H9 (cell line): ENCODE measurements around the gene ZKSCAN2. TPM values are rescaled to one million over a fixed set of nuclear protein-coding genes. Genes with fewer than 3 reads are reported as not detected.

Experiments used
- DNase-seq: peaks from one replicate; pipeline ENCODE4 v3.0.0-alpha.2; 2017
- H2AFZ ChIP-seq: one replicate; pipeline ENCODE4 v1.6.1; 2013; ENCODE audit warnings: mild to moderate bottlenecking, low read length, control low read depth, moderate library complexity
- H2AK5ac ChIP-seq: 2 replicates; pipeline ENCODE4 v1.6.1; 2013; ENCODE audit warnings: low read length, control low read depth, mixed read lengths; ENCODE audit not compliant: insufficient read length
- H2BK120ac ChIP-seq: one replicate; pipeline ENCODE4 v1.6.1; 2013; ENCODE audit warnings: low read depth, mild to moderate bottlenecking, low read length, control low read depth, inconsistent platforms; ENCODE audit not compliant: poor library complexity, severe bottlenecking
- H2BK12ac ChIP-seq: 2 replicates; pipeline ENCODE4 v1.6.1; 2013; ENCODE audit warnings: low read length, control low read depth, mixed read lengths, low read depth; ENCODE audit not compliant: insufficient read length
- H2BK15ac ChIP-seq: 2 replicates; pipeline ENCODE4 v1.6.1; 2013; ENCODE audit warnings: low read depth, low read length, control low read depth
- H2BK20ac ChIP-seq: one replicate; pipeline ENCODE4 v1.6.1; 2013; ENCODE audit warnings: low read depth, mild to moderate bottlenecking, low read length, control low read depth, inconsistent platforms; ENCODE audit not compliant: poor library complexity, severe bottlenecking
- H2BK5ac ChIP-seq: 2 replicates; pipeline ENCODE4 v1.6.1; 2013; ENCODE audit warnings: low read length, control low read depth, mixed read lengths; ENCODE audit not compliant: insufficient read length
- H3K14ac ChIP-seq: 2 replicates; pipeline ENCODE4 v1.6.1; 2013; ENCODE audit warnings: low read length, control low read depth; ENCODE audit not compliant: insufficient read depth
- H3K18ac ChIP-seq: 2 replicates; pipeline ENCODE4 v1.6.1; 2013; ENCODE audit warnings: low read depth, mild to moderate bottlenecking, mixed read lengths, low read length, control low read depth; ENCODE audit not compliant: insufficient read length
- H3K23ac ChIP-seq: 2 replicates; pipeline ENCODE4 v1.6.1; 2013; ENCODE audit warnings: low read length, control low read depth, mixed read lengths, low read depth; ENCODE audit not compliant: insufficient read length
- H3K23me2 ChIP-seq: 2 replicates; pipeline ENCODE4 v1.6.1; 2013; ENCODE audit warnings: low read depth, mild to moderate bottlenecking, mixed read lengths, low read length, control low read depth; ENCODE audit not compliant: insufficient read length, poor library complexity, severe bottlenecking
- H3K27ac ChIP-seq: 2 replicates; pipeline ENCODE4 v1.5.1; 2013; ENCODE audit warnings: low read length, control low read depth, mixed read lengths, low read depth; ENCODE audit not compliant: insufficient read length
- H3K27me3 ChIP-seq: 2 replicates; pipeline ENCODE4 v1.6.1; 2013; ENCODE audit warnings: low read length, control low read depth, inconsistent platforms; ENCODE audit not compliant: insufficient read depth
- H3K4ac ChIP-seq: 2 replicates; pipeline ENCODE4 v1.6.1; 2013; ENCODE audit warnings: low read depth, mild to moderate bottlenecking, control low read depth, inconsistent platforms, low read length, moderate library complexity
- H3K4me1 ChIP-seq: 2 replicates; pipeline ENCODE4 v1.6.1; 2013; ENCODE audit warnings: low read length, control low read depth, inconsistent platforms; ENCODE audit not compliant: insufficient read depth
- H3K4me2 ChIP-seq: 2 replicates; pipeline ENCODE4 v1.6.1; 2013; ENCODE audit warnings: low read length, control low read depth, mixed read lengths; ENCODE audit not compliant: insufficient read length, insufficient read depth
- H3K56ac ChIP-seq: 2 replicates; pipeline ENCODE4 v1.6.1; 2013; ENCODE audit warnings: low read depth, mild to moderate bottlenecking, mixed read lengths, low read length, control low read depth; ENCODE audit not compliant: insufficient read length
- H3K79me1 ChIP-seq: 2 replicates; pipeline ENCODE4 v1.6.1; 2013; ENCODE audit warnings: low read depth, mild to moderate bottlenecking, moderate library complexity, low read length, control low read depth, inconsistent platforms; ENCODE audit not compliant: insufficient read depth, poor library complexity, severe bottlenecking
- H3K79me2 ChIP-seq: 2 replicates; pipeline ENCODE4 v1.6.1; 2013; ENCODE audit warnings: low read length, control low read depth, inconsistent platforms; ENCODE audit not compliant: insufficient read depth
- H3K9ac ChIP-seq: 2 replicates; pipeline ENCODE4 v1.6.1; 2013; ENCODE audit warnings: low read length, control low read depth, mixed read lengths; ENCODE audit not compliant: insufficient read length; ENCODE audit errors: extremely low read depth
- H3K9me3 ChIP-seq: one replicate; pipeline ENCODE4 v1.6.1; 2013; ENCODE audit warnings: low read depth, low read length, inconsistent platforms; ENCODE audit not compliant: control insufficient read depth
- H3T11ph ChIP-seq: one replicate; pipeline ENCODE4 v1.6.1; 2013; ENCODE audit warnings: mild to moderate bottlenecking, low read length, control low read depth, inconsistent platforms
- H4K20me1 ChIP-seq: one replicate; pipeline ENCODE4 v1.6.1; 2013; ENCODE audit not compliant: control insufficient read depth, insufficient read length, insufficient read depth
- H4K5ac ChIP-seq: 2 replicates; pipeline ENCODE4 v1.6.1; 2013; ENCODE audit warnings: low read depth, mild to moderate bottlenecking, mixed read lengths, low read length, control low read depth; ENCODE audit not compliant: insufficient read length
- H4K8ac ChIP-seq: replicated peaks from 2 replicates; pipeline ENCODE4 v1.6.1; 2013; ENCODE audit warnings: low read length, control low read depth, mixed read lengths, low read depth; ENCODE audit not compliant: insufficient read length
- H4K91ac ChIP-seq: 2 replicates; pipeline ENCODE4 v1.6.1; 2013; ENCODE audit warnings: low read depth, mild to moderate bottlenecking, moderate library complexity, mixed read lengths, low read length, control low read depth; ENCODE audit not compliant: insufficient read length
- H3K27ac Mint-ChIP-seq, 3 experiments: 2 replicates in 2 of 3; 3 replicates in 1 of 3; pipeline ENCODE4 v1.8.0; 2020 to 2021; ENCODE audit warnings: mixed read lengths in 3 of 3, mild to moderate bottlenecking in 1 of 3, moderate library complexity in 1 of 3
- H3K27me3 Mint-ChIP-seq: 2 replicates; pipeline ENCODE4 v1.8.0; 2021; ENCODE audit warnings: low read depth, mild to moderate bottlenecking, moderate library complexity, mixed read lengths
- H3K36me3 Mint-ChIP-seq, 3 experiments: 2 replicates in 2 of 3; 3 replicates in 1 of 3; pipeline ENCODE4 v1.8.0; 2020 to 2021; ENCODE audit warnings: low read depth in 3 of 3, mixed read lengths in 3 of 3; ENCODE audit not compliant: insufficient read depth in 1 of 3
- H3K4me1 Mint-ChIP-seq, 2 experiments: 2 replicates each; pipeline ENCODE4 v1.8.0; 2020; ENCODE audit warnings: mixed read lengths in 2 of 2
- H3K4me3 Mint-ChIP-seq, 2 experiments: 2 replicates in 1 of 2; 3 replicates in 1 of 2; pipeline ENCODE4 v1.8.0; 2020 to 2021; ENCODE audit warnings: mild to moderate bottlenecking in 2 of 2, mixed read lengths in 2 of 2, moderate library complexity in 1 of 2
- H3K9me3 Mint-ChIP-seq, 2 experiments: 2 replicates in 1 of 2; 3 replicates in 1 of 2; pipeline ENCODE4 v1.8.0; 2020; ENCODE audit warnings: mild to moderate bottlenecking in 2 of 2, mixed read lengths in 2 of 2, moderate library complexity in 1 of 2
- CTCF ChIP-seq: fragments of 200-600 bp; sonication (generic); conservative IDR thresholded peaks from 3 replicates; pipeline ENCODE4 v1.8.0; 2021; ENCODE audit warnings: antibody characterized with exemption, mild to moderate bottlenecking
- WGBS: extraction: QIAGEN DNeasy Blood & Tissue Kit; methylation state at CpG from one replicate; pipeline ENCODE4 v1.1.7; 2013; ENCODE audit warnings: missing lambda C conversion rate, low lambda C conversion rate, mixed read lengths; ENCODE audit not compliant: insufficient read length; ENCODE audit errors: extremely low coverage; 5-methylcytosine and 5-hydroxymethylcytosine counted together
- total RNA-seq: library from RNA; stranded (reverse); gene quantifications from 2 replicates; pipeline ENCODE4 v1.2.1, GENCODE V29; 2021

ZKSCAN2 gene
- total RNA-seq, 1 experiment from 2014 or later = 16.5 TPM

GRCh38 chr16:25297151-25297787, 39.6 kb upstream of the ZKSCAN2 start:
- H3K27ac ChIP-seq = no peak overlapping the region
- no peak overlapping the region for H2AFZ ChIP-seq
- no peaks in the 10 kb centered on the region for H3K23me2 ChIP-seq
- H2BK15ac ChIP-seq = no peak overlapping the region; the same call in 1 of the 2 replicates
- no peaks in the 10 kb centered on the region for H3K79me1 ChIP-seq
- Mint-ChIP-seq H3K4me3 (no peak overlapping the region), H3K9me3 (no peaks in the 10 kb centered on the region), H3K27ac (no peak overlapping the region), H3K36me3 (no peaks in the 10 kb centered on the region), H3K4me1 (no peaks in the 10 kb centered on the region), H3K27me3 (no peaks in the 10 kb centered on the region)
- no peak overlapping the region for H2BK5ac ChIP-seq
- no peak overlapping the region for H3T11ph ChIP-seq
- H3K4me1 ChIP-seq = no peaks in the 10 kb centered on the region
- H4K91ac ChIP-seq = no peak overlapping the region
- no peak overlapping the region for H4K8ac ChIP-seq
- no peak overlapping the region for H2BK120ac ChIP-seq
- WGBS = no CpG with 5 or more reads among the region's 6 CpGs
- H3K18ac ChIP-seq = no peak overlapping the region
- H3K4ac ChIP-seq = no peak overlapping the region
- H4K5ac ChIP-seq = no peak overlapping the region
- no peaks in the 10 kb centered on the region for H4K20me1 ChIP-seq
- DNase-seq = no peak
- no peak overlapping the region for H3K23ac ChIP-seq
- H3K4me2 ChIP-seq = no peak overlapping the region
- no peaks in the 10 kb centered on the region for H3K79me2 ChIP-seq
- no peak for TF ChIP-seq CTCF
- H3K27me3 ChIP-seq = no peaks in the 10 kb centered on the region
- no peak overlapping the region for H3K14ac ChIP-seq
- no peak overlapping the region for H3K9ac ChIP-seq
- no peak overlapping the region for H2BK20ac ChIP-seq
- no peak overlapping the region for H2AK5ac ChIP-seq
- no peak overlapping the region for H3K56ac ChIP-seq
- H2BK12ac ChIP-seq = no peak overlapping the region
- H3K9me3 ChIP-seq = no peaks in the 10 kb centered on the region
